22Rv1 (cell line): ENCODE data around the gene ETV2.

Experiments
- ZFX ChIP-seq: fragments of 450-650 bp; IDR thresholded peaks from 2 replicates; pipeline ENCODE4 v1.6.1; 2017; ENCODE audit warnings: antibody characterized with exemption, borderline replicate concordance
- TF ChIP-seq, protein P1 (sequence below): fragments of 450-650 bp; IDR thresholded peaks from 2 replicates; pipeline ENCODE4 v1.5.1; 2017; ENCODE audit warnings: mild to moderate bottlenecking

GRCh38 chr19:35641515-35642151, at the start of gene ETV2:
- TF ChIP-seq, protein P1, sequence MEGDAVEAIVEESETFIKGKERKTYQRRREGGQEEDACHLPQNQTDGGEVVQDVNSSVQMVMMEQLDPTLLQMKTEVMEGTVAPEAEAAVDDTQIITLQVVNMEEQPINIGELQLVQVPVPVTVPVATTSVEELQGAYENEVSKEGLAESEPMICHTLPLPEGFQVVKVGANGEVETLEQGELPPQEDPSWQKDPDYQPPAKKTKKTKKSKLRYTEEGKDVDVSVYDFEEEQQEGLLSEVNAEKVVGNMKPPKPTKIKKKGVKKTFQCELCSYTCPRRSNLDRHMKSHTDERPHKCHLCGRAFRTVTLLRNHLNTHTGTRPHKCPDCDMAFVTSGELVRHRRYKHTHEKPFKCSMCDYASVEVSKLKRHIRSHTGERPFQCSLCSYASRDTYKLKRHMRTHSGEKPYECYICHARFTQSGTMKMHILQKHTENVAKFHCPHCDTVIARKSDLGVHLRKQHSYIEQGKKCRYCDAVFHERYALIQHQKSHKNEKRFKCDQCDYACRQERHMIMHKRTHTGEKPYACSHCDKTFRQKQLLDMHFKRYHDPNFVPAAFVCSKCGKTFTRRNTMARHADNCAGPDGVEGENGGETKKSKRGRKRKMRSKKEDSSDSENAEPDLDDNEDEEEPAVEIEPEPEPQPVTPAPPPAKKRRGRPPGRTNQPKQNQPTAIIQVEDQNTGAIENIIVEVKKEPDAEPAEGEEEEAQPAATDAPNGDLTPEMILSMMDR = no peak
- TF ChIP-seq ZFX = no peak
